HG03064 (cell line): ENCODE measurements around the gene SERPINI1.
A peak's percentile ranks its signal among the peaks of the same experiment; 100 is the strongest.

ENCODE experiments used
- ATAC-seq: cut with Tn5 transposase; IDR thresholded peaks from one replicate; pipeline ENCODE4 v1.9.1; 2021; ENCODE audit warnings: low read depth; ENCODE audit not compliant: unreplicated experiment

Gene SERPINI1, protein sequence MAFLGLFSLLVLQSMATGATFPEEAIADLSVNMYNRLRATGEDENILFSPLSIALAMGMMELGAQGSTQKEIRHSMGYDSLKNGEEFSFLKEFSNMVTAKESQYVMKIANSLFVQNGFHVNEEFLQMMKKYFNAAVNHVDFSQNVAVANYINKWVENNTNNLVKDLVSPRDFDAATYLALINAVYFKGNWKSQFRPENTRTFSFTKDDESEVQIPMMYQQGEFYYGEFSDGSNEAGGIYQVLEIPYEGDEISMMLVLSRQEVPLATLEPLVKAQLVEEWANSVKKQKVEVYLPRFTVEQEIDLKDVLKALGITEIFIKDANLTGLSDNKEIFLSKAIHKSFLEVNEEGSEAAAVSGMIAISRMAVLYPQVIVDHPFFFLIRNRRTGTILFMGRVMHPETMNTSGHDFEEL

DNA sequence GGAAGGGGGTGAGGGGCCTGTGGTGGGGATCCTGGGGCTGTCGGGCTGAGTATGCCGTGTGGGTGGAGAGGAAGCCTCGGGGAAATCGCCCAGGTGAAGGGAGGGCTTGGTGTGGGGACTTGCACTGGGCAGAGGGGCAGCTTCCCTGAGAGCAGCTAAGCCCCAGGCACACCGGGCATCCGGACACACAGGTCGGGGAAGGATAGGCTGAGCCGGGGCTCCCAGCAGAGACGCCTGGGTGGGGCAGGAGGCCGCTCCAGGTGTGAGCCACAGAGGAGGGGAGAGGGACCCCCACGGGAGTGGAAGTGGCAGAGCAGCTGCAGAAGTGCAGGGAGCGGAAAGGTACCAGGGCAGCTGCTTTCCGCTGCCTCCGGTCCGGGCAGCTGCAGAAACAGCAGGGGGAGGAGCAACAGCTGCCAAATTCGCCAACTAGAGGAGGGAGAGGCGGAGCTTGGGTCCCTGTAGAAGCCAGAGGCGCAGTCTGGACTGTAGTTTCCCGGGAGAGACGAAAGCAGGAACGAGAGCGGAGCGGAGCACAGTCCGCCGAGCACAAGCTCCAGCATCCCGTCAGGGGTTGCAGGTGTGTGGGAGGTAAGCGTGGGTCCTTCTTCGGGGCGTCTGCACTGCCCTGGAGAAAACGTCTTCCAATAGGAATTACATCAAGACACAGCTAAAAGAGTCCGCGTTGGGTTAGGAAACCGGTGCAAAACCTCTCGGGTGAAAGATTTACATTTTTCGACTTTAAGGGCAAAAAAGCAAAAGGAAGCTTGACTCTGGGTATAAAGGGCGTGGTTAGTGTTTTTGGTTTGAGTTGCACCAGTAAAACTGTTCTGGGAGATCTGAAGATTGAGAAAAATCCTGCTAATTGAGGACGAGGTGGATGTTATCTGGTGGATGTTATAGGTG lies at the start of gene SERPINI1:
Gene SERPINI1, plus strand, starts transcription at position 489 of the 906 bp plus-strand sequence. CDS start 53,408 bp downstream, outside the sequence.
- peak; percentile 62 for ATAC-seq

GRCh38 chr3:167691366-167691765 lies 44.2 kb upstream of the SERPINI1 start:
- peak; percentile 100 for ATAC-seq

- ATAC-seq: no peak
These were observed 41.4 kb upstream of the SERPINI1 start for GRCh38 chr3:167694121-167694520.

DNA sequence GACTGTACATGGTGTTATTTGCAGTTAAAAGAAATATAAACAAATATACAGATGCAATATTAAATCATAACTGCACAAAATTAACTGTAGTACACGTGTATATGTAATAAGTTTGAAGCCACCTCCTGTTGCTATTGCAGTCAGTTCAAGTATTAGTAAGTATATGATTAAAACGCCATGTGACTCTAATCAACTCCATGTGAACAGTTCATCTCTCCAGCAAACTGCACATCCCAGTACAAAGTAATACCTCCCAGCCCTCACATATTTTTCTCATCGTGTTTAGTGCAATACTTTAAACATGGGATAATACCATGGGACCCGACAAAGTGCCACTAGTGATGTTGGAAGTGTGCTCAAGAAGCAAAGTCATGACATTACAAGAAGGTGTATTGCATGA lies 35.5 kb upstream of the SERPINI1 start:
- no peak for ATAC-seq

DNA sequence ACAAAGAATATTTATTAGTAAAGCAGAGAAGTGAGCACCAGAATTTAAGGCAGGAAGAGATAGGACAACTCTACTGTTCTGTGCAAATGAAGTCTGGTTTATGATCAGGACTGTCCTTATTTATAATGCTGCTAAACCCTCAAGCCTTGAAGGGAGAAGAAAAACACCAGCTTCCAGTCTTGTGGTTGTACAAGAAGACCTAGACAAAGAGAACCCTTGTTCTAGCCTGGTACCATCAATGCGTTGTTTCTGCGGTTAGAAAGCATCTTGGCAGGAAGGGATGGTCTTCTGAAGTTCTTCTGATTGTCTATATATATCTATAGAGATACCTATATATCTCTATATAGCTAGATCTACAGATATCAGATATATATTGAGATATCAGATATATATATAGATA lies 34.6 kb upstream of the SERPINI1 start:
- ATAC-seq: no peak

GRCh38 chr3:167705840-167706239 lies 29.7 kb upstream of the SERPINI1 start:
- no peak for ATAC-seq

- ATAC-seq: no peak
These were observed 25.8 kb upstream of the SERPINI1 start for GRCh38 chr3:167709690-167710089.

GRCh38 chr3:167710552-167710951 lies 25.0 kb upstream of the SERPINI1 start:
- ATAC-seq: no peak

DNA sequence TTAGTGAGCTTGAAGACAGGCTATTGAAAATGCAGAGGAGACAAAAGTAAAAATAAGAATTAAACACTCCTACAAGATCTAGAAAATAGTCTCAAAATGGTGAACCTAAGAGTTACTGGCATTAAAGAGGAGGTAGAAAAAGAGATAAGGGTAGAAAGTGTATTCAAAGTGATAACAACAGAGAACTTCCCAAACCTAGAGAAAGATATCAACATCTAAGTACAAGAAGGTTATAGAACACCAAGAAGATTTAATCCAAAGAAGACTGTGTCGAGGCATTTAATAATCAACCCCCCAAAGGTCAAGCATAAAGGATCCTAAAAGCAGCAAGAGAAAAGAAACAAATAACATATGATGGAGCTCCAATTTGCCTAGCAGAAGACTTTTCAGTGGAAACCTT lies 24.1 kb upstream of the SERPINI1 start:
- no peak for ATAC-seq

DNA sequence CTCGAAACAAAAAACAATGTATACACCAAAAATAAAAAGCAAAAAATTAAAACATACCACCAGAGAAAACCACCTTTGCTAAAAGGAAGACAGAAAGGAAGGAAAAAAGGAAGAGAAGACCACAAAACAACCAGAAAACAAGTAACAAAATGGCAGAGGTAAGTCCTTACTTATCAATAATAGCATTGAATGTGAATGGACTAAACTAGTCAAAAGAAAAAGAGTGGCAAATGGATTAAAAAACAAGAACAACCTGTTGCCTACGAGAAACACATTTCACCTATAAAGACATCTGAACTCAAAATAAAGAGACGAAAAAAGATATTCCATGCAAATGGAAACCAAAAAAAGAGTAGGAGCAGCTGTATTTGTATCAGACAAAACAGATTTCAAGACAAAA lies 23.1 kb upstream of the SERPINI1 start:
- ATAC-seq: no peak

DNA sequence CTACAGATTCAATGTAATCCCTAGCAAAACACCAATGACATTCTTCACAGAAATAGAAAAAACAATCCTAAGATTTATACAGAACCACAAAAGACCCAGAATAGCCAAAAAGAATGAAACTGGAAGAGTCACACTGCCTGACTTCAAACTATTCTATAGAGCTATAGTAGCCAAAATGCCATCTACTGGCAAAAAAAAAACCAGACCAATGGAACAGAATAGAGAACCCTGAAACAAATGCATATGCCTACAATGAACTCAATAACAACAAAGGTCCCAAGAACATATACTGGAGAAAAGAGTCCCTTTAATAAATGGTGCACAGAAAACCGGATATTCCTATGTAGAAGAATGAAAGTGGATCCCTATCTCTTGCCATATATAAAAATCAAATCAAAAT lies 20.6 kb upstream of the SERPINI1 start:
- ATAC-seq: no peak

DNA sequence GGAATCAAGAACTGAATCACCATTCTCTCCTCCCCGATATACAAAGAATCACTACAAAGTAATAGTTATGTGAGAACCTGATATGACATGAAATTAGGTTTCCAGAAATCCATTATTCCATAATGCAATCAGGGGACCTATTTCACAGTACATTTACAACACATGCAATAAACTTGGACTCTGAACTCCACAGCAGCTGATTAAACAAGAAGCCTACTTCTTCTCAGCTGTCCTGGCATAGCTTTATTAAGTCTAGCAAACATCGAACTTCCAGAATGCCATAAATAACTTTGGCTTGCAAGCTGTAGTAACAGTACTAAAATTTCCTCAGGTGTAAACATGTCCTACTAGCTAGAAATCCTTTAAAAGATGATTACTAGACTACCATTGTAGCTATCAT lies 18.6 kb upstream of the SERPINI1 start:
- ATAC-seq: no peak

DNA sequence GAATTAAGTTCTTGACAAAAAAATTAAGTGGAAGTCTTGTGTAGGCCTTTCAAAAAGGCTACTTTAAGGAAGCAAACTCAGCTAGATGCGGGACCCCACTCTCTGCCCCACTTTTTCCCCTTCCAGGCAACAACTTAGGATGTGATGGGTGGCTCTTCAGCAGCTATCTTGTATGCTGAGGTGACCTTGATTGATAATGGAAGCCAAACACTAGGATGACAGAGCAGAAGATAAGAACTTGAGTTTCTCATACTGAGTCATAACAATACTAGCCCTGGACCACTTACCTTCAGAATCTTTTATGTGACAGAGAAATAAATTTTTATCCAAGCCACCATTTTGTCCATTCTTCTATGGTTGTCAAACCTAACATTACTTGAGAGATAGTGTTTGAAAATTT lies 16.9 kb upstream of the SERPINI1 start:
- no peak for ATAC-seq

- no peak for ATAC-seq
These were observed 12.5 kb upstream of the SERPINI1 start for GRCh38 chr3:167723025-167723512.

DNA sequence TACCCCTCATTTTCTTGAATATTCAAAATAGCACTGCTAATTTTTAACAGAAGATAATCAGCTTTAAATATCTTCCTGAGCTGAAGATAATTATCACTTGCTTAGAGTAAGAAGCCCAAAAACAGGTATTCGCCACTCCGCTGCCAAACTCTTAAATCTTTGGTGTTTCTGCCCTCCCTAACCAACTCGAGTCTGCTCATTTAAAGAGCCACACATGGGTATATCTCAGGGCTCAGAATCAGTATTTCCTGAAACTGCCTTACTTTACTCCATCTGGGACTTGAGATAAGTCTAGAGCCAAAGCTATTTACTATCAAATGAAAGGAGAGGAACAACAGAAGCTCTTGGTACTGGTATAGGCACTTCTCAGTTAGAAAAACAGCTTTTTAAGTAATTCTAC lies 11.6 kb upstream of the SERPINI1 start:
- no peak for ATAC-seq

DNA sequence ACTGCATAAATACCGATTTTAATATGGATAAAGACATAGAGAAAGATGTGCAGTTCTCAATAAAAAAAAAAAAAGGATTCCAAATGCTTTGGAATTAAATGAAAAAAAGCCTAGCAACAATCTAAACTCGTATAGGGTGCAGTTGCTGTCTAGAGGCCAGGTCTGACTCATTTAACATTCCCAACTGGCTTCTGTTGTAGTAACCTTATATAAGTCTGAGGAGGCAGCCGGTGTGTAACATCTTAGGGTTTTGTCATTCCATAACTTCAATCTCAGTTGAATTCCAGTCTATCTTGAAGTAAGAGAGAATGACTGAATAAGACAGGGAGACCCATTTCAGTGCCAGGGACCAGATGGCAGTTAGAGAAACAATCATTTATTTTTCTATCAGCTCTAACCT lies 7.3 kb upstream of the SERPINI1 start:
- ATAC-seq: no peak

DNA sequence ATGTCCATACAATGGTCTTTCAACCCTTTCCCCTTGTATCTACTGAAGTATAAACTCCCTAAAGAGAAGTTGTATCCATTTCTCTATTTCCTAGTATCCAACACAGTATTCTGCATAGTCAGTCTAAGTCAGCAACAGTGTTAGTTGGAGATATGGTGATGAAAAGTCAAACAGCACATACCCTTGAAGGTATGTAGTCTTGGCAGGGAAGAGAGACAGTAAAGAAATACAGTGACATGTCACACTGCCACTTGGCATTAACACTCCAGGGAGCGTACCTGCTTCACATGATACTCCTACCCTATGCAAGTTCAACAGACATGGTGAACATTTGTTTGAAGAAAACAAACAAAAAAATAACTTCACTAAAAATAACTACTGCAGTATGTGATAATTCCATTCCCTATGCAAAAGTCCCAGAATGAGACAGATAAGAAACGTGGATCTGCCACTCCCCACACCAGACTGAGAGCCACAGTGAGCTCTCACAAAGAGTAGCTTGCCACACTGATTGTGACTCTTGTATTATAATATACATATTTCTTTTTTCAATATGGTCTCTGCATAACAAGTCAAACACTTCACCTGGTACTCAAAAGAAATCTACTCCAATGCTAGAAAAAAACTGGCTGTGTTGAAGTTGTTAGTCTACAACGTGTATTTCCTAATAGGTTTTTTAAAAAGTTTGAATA lies 6.7 kb upstream of the SERPINI1 start:
- ATAC-seq: no peak

DNA sequence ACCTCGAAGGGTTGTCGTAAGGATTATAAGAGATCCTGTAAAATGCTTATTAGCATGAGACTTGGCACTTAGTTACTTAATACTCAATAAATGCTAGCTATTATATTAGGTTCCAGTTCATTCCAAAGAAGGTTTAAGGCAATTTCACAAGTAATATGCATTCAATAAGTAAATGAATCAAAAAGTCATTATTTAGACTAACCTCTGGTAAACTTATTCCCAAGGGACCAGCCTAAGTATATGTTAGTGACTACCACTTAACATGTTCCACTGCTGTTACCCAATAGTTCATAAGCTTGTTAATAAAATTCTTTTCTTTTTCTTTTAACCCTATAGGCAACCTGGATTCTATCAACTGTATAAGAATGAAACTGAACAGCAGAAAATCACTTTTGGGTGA lies 5.9 kb upstream of the SERPINI1 start:
- no peak for ATAC-seq

DNA sequence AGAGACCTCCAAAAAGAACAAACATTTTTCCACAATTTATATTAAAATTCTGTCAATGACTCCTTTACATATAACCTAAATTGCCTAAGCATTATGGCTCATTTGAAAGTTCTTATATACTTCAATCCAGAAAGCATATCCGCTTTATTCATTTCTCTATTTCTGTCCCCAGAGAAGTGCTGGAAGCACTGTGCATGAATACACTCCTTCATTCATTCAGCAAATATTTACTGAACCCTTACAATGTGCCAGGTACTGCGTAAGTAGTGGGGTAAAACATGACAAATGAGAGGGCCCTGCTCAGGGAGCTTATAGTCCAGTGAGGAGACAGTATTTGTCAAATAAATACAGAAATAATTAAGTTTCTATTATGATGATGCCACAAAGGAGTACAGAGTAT lies 4.1 kb upstream of the SERPINI1 start:
- ATAC-seq: no peak

DNA sequence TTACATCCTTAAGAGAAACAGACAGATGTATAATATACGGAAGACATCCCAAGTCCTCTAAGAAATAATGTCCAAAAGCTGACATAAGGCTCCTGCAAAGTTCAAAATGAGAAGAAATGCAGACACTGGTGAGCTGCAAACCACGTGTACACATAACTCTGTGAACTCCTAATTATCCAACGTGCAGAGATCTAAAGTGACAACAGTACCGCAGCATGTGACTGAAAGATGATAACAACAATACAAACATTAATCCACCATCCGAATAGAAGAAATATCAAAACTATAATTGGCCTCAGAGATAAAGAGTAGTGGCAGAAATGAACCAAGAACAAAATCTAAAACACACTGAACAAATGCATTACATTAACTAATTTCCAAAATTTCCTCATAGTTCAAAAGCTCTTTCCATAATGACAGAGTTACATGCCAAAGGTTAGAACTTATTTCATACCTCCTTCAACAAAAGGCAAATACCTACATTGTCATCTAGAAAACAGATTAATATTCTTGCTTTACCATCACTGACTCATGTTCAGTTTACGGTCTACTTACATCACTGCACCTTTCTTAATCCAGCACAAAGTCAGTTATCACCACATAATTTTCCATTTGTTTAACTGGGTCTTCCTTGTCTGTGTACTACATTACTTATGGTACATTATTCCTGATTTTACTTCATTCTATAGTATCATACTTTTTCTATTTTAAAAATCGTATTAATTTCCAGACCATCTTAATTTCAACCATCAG lies 3.0 kb upstream of the SERPINI1 start:
- ATAC-seq: no peak
